GM18502 (cell line): ENCODE results near the gene YTHDC2.
A peak's percentile ranks its signal among the peaks of the same experiment; 100 is the strongest.

Experiments used
- ATAC-seq: cut with Tn5 transposase; IDR thresholded peaks from one replicate; pipeline ENCODE4 v1.9.1; 2021; ENCODE audit warnings: mild to moderate bottlenecking; ENCODE audit not compliant: unreplicated experiment, poor library complexity

YTHDC2 gene

DNA sequence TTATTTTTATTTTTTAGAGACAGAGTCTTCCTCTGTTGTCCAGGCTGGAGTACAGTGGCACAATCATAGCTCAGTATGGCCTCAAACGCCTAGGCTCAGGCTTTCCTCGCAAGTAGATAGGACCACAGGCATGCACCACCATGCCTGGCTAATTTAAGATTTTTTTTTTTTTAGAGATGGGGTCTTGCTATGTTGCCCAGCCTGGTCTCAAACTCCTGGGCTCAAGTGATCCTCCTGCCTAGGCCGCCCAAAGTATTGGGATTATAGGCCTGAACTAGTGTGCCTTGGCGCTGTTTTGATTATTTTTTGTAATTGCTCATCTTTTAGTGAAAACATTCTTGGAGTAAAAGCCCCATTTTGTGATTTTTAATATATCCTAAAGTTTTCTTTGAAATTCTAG is 5.4 kb downstream of the YTHDC2 start:
- no peak for ATAC-seq

DNA sequence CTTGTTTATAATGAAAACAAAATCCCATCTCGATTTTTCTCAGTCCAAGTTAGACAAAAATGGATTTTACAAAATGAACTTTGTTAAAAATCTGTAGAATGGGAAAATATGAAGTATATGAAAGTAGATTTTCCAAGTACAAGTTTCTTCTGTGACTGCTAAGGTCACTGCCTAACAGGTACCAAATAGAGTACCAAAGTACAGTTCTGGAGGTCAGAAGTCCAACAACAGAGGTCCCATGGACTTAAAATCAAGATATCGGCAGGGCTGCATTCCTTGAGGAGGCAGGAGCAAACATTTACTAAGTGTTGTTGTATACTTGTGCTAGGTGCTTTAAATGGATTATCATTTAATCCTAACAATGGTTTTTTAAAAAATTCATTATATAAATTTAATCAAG is 5.9 kb downstream of the YTHDC2 start:
- no peak for ATAC-seq

DNA sequence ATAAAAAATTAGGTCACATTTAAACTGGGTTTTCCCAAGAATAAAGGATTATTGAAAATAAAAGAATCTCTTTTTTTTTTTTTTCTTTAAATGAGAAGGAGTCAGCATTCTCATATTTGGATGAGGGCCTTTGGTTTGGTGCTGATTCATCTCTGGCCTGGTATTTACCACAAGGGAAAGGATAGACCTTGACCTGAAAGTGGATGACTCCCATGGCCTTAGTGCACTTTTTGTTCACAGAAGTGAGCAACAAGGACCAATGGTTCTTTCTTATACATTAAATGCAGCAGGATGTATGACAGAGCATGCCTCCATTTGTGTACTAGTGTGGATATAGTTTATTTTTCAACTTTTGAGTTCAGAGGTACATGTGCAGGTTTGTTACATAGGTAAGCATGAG is 6.9 kb downstream of the YTHDC2 start:
- ATAC-seq: peak; percentile 79

DNA sequence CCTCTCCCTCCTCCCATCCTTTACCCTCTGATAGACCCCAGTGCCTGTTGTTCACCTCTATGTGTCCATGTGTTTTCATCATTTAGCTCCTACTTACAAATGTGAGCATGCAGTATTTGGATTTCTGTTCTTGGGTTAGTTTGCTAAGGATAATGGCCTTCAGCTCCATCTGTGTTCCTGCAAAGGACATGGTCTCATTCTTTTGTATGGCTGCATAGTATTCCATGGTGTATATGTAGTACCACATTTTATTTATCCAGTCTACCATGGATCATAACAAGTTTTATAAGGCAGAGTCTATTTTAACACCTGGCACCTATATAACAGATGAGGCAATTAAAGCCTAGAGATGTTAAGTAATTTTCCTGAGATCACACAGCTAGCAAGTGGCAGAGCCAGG is 7.4 kb downstream of the YTHDC2 start:
- no peak for ATAC-seq

DNA sequence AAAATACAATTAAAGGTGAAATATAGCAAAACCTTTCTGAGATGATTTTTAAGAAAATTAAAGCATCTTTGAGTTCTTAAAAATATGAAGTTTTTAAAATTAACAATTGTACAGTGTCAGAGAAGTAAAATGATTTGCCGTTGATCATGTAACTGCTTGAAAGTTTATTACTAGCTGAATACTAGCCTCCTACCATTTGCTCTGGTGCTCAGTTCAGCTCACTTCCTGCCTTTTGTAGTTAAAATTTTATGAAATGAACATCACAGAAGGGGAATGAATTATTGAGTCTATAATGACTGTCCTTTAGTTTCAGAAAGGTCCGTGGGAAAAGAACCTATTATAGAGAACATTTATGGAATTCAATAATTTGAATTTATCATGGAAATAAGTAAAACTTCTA is 9.7 kb downstream of the YTHDC2 start:
- no peak for ATAC-seq

DNA sequence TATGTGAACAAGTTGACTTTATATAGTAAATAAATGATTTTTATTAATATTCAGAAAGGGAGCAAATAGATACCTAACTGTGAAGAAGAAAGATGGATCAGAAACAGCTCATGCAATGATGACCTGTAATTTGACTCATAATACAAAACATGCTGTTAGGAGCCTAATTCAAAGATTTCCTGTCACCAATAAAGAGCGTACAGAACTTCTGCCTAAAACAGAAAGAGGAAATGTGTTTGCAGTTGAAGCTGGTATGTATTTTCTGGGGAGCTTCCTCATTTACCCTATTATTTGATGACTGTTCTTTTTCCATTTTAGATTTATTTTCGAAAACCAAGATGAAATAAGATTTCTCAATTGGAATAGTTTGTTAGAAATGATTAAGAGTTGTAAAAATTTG is 11.4 kb downstream of the YTHDC2 start:
- ATAC-seq: peak; percentile 67

DNA sequence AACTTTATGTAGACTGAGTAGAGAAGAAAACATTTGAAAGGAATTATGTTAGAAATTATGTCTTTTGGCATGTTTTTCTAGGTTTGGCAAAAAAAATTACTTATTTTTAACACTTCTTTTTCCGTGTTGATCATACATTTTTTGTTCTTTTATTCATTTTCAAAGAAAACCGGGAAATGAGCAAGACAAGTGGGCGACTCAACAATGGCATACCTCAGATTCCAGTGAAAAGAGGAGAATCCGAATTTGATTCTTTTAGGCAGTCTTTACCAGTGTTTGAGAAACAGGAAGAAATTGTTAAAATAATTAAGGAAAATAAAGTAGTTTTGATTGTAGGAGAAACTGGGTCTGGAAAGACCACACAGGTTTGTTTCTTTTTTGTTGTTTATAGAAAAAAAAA is 12.9 kb downstream of the YTHDC2 start:
- no peak for ATAC-seq

DNA sequence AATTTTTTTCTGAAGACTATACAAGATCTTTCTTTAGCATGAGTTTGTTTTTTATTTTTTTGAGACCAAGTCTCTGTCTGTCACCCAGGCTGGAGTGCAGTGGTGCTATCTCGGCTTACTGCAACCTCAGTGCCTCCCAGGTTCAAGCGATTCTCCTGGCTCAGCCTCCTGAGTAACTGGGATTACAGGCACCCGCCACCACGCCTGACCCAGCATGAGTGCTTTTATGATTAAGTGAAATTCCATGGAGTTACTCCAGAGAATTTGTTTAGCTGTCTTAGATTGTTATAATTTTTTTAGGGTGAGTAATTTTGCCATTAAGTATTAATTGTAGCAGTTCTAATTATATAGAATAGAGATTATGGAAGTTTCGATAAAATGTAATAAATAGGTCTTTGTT is 14.3 kb downstream of the YTHDC2 start:
- ATAC-seq: no peak

DNA sequence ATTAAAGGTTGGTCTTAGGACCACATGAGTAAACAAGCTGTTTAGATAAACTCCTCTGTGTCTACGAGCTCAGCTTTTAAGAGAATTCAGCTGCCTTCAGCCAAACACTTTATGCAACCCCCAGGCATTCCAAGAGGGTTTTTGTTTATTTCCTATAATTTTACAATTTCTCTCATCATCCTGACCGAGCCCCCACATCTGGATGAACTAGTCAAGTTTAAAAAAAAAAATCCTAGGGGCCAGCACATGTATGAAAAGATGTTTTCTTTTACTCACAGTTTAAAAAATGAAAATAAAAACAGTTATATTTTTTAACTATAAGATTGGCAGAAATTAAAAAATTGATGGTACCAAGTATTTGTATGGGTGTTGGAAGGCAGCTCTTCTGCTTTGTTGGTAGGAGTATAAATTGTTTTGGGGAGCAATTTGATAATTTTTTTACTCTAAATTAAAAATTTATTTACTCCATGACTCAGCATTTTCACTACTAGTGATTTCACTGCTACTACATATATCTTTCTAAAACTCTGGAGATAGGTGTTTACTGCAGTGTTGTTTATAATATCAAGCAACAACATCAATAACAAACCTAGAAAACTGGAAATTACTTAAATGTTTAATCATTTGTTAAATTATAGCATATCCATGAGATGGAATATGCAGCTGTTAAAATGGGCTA is 18.1 kb downstream of the YTHDC2 start:
- no peak for ATAC-seq

DNA sequence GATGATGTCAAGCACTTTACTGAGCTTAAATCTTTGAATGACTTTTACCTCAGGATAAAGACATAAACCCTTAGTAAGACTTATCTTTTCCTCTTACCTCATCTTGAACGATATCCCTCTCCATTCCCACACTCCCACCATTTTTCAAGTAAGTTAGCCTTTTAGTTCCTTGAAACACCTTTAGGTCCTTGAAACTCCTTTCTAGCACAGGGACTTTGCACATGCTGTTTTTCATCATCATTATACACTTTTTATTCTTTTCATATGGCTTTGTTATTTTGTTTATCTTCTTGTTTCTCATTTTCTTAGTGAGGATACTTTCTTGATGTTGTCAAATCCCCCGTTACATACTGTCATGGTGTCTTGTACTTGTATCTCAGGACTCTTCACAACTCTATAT is 24.8 kb downstream of the YTHDC2 start:
- ATAC-seq: no peak

DNA sequence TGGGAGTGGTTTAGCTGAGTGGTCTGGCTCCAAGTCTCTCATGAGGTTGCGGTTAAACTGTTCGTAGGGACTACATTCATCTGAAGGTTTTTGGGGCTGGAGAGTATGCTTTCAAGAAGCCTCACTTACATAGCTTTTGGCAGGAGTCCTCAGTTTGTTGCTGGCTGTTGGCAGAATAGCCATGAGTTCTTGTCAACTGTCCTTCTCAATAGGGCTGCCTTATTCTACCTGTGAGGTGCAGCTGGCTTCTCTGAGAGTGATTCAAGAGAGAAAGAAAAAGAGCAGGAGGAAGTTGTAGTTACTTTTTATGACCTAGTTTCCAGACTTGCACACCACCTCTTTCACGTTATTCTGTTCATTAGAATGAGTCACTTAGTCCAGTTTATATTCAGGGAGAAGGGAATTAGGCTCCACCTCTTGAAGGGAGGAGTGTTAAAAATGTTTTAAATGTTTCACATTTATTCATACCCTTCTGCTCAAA is 33.2 kb downstream of the YTHDC2 start:
- no peak for ATAC-seq

DNA sequence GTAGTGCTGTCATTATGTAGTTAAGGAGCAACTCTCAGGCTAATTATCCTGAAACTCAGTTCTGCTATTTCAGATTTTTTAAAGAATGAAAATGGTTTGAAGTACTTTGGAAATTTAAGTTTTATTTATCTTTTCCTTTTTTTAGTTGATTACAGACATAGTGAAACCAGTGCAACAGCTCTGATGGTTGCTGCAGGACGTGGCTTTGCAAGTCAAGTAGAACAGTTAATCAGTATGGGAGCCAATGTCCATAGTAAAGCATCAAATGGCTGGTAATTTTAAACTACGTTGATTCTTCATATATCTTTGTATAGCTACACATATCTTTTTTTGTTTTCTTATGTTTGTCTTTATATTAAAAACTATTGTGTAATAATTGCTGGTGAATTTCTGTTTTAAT is 34.9 kb downstream of the YTHDC2 start:
- peak; percentile 58 for ATAC-seq

DNA sequence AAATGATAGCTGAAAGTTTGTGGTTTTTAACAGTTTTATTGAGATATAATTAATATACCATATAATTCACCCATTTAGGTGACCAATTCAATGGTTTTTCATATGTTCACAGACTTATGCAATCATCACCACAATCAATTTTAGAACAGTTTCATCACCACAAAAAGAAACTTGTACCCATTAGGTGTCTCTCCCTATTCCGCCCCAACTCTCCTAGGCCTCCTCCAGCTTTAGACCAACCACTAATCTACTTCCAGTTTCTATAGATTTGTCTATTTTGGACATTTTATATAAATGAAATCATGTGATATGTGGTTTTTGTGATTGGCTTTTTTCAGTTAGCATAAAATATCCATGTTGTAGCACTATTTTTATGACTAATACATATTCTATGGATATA is 38.6 kb downstream of the YTHDC2 start:
- no peak for ATAC-seq

DNA sequence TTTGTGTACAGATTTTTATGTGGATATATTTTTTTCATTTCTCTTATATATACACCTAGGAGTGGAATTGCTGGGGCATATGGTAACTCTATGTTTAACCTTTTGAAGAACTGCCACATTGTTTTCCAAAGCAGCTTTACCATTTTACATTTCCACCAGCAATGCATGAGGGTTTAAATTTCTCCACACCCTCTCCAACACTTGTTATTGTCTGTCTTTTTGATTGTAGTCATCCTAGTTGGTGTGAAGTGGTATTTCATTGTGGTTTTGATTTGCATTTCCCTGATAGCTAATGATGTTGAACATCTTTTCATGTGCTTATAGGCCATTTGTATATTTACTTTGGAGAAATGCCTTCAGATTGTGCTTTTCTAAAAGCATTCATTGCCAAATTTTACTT is 39.1 kb downstream of the YTHDC2 start:
- ATAC-seq: no peak

DNA sequence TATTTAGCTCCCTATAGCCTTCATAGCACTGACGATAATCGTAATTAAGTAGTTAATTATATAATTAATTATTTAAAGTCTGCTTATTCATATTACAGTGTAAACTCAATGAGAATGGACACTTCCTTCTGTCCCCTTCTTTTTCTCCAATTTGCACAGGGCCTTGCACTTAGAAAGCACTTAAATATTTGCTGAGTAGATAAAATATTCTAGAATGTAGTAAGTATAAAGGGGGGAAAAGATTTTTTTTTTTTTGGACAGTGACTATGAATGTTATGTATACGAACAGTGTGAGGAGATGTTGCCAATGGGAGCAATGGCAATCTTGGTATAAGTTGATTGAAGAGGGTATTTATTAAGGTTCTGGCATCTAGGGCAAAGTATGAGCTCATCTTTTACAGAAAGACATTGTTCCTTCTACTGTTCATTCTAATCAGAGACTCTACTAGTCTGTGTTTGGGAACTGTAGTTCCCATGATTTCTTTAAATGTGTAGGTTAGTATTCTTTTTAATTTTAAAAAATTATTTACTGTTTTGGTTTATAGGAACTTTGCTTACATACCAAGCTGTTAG is 49.4 kb downstream of the YTHDC2 start:
- no peak for ATAC-seq

DNA sequence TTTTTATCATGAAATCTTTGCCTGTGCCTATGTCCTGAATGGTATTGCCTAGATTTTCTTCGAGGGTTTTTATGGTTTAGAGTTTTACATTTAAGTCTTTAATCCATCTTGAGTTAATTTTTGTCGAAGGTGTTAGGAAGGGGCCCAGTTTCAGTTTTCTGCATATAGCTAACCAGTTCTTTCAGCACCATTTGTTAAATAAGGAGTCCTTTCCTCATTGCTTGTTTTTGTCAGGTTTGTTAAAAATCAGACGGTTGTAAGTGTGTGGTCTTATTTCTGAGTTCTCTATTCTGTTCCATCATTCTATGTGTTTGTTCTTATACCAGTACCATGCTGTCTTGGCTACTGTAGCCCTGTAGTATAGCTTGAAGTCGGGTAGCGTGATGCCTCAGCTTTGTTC is 55.9 kb downstream of the YTHDC2 start:
- no peak for ATAC-seq

DNA sequence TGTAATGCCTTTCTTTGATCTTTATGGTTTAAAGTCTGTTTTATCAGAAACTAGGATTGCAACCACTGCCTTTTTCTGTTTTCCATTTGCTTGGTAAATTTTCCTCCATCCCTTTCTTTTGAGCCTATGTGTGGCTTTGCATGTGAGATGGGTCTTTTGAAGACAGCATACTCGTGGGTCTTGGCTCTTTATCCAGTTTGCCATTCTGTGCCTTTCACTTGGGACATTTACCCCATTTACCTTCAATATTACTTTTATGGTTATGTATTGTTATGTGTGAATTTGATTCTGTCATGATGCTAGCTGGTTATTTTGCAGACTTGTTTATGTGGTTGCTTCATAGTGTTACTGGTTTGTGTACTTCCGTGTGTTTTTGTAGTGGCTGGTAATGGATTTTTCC is 59.2 kb downstream of the YTHDC2 start:
- ATAC-seq: no peak

DNA sequence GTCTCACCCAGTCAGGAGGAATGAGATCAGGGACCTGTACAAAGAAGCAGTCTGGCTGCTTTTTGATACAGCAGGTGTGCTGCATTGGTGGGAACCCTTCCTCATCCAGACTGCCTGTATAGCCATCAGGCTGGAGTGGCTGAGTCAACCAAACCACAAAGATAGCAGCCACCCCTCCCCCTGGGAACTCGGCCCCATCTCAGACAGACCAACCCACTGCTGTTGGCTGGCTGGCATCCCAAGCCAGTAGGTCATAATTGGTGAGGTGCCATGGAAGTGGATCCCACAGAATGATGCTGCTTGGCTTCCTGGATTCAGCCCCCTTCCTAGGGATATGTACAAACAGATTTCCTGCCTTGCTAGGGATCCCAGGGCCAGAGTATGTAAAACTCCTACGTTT is 60.9 kb downstream of the YTHDC2 start:
- ATAC-seq: no peak

DNA sequence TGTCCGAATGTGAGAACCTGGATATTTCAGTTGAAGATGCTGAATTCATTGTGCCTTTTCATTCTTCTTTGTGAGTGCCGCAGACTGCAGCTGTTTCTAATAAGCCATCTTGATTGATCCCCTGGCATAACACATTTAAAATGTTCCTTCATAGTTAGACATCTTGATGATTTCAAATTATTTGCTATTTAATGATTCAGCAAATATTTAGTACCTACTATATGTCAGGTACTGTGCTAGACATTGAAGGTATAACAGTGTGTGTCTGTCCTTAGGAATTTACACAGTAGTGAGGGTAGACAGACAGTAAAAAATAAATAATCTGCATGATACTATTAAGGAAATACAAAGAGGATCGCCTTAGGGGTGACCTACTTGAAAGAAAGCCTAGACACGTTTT is 61.6 kb downstream of the YTHDC2 start:
- ATAC-seq: no peak

DNA sequence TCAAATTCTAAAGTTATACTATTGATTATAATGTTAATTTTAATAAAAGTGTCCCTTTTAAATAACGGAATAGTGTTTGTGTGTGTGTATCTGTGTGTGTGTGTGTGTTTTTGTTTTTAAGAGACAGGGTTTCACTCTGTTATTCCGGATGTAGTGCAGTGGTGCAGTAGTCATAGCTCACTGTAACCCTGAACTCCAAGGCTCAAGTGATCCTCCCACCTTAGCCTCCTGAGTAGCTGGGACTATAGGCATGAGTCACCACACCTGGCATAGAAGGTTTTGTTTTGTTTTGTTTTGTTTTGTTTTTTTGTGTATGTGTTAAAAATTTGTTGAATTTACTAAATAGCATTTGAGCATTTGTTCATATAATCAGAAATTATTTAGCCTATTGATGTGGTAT is 64.6 kb downstream of the YTHDC2 start:
- no peak for ATAC-seq

DNA sequence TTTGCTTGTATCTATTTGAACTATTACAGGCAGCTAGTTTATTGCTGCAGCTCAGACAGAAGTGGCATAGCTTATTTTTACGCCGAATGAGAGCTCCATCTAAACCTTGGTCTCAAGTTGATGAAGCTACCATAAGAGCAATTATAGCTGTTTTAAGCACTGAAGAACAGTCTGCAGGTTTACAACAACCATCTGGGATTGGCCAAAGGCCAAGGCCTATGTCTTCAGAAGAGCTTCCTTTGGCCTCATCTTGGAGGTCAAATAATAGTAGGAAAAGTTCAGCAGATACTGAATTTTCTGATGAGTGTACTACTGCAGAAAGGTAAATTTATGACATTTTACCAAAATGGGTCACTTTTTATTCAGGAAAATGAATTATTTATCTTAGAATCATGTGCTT is 67.9 kb downstream of the YTHDC2 start:
- no peak for ATAC-seq

DNA sequence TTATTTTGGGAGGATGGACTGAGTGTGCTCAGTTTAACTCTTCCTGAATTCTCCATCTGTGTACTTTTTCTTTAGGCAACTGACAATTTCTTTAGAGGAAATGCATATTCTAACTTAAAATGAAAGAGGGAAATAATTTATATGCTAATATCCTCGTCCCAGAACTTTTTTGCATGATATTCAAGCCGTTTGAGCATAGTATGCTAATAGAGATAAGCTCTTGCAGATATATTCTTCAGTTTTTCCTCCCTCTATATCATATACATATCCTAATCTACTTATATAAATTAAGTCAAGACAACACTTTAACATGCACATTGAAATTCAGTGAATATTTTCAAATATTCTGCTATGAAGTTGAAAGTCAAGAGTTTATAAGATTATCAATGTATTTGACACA is 84.7 kb downstream of the YTHDC2 start:
- ATAC-seq: no peak
